ENCODE data around the gene GNB5.

DNA sequence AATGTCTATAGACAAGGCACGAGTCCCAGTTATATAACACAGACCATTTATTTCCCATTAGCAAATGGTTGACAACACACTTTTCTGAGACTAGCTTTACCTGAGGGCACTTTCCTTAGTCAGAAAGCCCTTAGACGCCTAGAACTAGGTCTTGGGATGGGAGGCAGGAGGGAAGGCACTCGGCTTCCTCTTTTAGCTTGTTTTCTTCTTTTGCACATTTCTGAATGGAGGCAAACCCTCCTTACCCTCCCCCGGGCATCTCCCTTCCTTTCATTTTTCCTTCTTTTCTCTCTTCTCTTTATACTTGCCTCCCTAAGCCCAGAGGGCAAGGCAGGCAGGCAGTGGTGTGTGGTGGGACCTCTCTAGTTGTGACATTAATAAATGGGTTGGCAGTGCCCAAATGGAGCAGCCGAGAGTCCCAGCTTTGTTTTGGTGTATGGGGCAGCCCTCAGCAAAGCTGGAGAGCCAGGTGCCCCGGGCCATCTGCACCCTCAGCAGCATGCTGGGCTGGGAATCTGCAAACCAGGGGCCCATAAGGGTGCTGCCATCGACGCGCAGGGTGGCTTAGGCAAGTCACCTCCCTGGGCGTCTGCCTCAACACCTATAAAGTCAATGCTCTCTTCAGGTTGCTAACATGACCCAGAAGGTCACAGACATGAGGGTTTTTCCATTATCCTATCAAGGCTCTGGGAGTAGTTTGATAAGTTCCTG, 57.5 kb downstream of the GNB5 start:
- TF ChIP-seq, protein P1, sequence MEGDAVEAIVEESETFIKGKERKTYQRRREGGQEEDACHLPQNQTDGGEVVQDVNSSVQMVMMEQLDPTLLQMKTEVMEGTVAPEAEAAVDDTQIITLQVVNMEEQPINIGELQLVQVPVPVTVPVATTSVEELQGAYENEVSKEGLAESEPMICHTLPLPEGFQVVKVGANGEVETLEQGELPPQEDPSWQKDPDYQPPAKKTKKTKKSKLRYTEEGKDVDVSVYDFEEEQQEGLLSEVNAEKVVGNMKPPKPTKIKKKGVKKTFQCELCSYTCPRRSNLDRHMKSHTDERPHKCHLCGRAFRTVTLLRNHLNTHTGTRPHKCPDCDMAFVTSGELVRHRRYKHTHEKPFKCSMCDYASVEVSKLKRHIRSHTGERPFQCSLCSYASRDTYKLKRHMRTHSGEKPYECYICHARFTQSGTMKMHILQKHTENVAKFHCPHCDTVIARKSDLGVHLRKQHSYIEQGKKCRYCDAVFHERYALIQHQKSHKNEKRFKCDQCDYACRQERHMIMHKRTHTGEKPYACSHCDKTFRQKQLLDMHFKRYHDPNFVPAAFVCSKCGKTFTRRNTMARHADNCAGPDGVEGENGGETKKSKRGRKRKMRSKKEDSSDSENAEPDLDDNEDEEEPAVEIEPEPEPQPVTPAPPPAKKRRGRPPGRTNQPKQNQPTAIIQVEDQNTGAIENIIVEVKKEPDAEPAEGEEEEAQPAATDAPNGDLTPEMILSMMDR (conservative IDR thresholded peaks at IDR 0.05; ENCODE audit: low read depth, low read length) = no peak
- TF ChIP-seq EZH2 (IDR thresholded peaks at IDR 0.05; ENCODE audit: borderline replicate concordance, low read depth, low read length, poor library complexity, severe bottlenecking) = no peak

Data from A673 (cell line).